Forelimb muscle (tissue), 1 donor: Measurements from ENCODE around the gene RAB26. TPM values are rescaled to one million over a fixed set of nuclear protein-coding genes. Genes with fewer than 3 reads are reported as not detected.

Source experiments
- DNase-seq: peaks from one replicate; pipeline ENCODE4 v3.0.0-alpha.2; 2013; ENCODE audit warnings: low read depth
- polyA plus RNA-seq: library from polyadenylated mRNA; unstranded; fragments of 120-200 nt; gene quantifications from one replicate; pipeline ENCODE4 v1.2.1, GENCODE V29; 2013; ENCODE audit not compliant: insufficient read length

RAB26 gene
- polyA plus RNA-seq, 1 donor = 1.0 TPM

- DNase-seq = no peak
Observed at GRCh38 chr16:2142942-2143877, 5.2 kb upstream of the RAB26 start.

- DNase-seq = no peak
Observed at GRCh38 chr16:2143878-2144485, 4.4 kb upstream of the RAB26 start.

DNA sequence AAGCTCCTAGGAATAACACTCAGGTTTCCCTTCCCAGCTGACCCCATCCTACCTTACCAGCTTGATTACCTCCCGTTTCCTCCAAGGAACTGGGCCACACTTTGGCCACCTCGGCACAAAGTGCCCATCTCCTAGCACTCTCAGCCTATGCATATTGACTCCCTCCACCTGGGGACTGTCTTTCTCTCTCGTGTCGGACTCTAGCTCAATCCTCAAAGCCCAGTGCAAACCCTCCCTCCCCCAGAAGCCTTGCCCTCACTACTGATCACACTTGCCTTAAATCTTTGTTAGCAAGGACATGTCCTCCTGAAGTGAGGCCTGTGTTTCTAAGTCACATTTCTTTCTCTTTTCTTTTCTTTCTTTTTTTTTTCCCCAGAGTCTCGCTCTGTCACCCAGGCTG is 2.6 kb upstream of the RAB26 start:
- DNase-seq = no peak

GRCh38 chr16:2147378-2147777 is 1.0 kb upstream of the RAB26 start:
- DNase-seq = no peak

DNA sequence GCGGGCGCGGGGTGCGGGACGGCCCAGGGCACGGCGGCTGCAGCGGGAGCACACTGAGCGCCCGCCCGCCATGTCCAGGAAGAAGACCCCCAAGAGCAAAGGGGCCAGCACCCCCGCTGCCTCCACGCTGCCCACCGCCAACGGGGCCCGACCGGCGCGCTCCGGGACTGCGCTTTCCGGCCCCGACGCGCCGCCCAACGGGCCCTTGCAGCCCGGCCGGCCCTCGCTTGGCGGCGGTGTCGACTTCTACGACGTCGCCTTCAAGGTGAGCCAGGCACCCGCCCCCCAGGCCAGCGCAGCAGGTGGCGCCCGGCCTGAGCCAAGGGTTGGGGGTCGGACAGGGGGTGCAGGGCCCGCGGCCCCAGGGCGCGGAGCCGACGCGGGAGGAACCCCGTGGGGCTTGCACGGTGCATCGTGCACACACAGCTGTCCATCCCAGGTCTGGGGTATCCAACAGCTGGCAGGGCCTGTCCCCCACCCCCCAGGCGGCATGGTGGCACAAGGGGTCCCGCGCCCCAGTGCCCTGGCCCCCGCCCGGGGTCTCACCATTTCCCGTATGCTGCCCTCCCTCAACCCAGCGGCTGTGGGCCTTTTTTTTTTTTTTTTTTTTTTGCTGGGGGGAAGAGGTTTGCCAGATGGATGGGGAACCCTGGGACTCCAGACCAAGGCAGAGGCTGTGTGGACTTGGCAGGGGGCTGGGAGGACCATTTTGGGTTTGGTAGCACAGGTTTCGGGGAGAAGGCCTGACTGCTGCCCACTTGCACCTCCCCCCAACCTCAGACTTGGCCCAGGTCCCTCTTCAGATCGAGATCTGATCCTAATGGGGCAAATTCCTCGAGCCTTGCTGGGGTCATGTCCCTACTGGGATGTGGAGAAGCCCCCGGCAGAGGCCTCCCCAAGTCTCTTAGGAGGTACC is 547 bp downstream of the RAB26 start:
- no peak for DNase-seq

DNA sequence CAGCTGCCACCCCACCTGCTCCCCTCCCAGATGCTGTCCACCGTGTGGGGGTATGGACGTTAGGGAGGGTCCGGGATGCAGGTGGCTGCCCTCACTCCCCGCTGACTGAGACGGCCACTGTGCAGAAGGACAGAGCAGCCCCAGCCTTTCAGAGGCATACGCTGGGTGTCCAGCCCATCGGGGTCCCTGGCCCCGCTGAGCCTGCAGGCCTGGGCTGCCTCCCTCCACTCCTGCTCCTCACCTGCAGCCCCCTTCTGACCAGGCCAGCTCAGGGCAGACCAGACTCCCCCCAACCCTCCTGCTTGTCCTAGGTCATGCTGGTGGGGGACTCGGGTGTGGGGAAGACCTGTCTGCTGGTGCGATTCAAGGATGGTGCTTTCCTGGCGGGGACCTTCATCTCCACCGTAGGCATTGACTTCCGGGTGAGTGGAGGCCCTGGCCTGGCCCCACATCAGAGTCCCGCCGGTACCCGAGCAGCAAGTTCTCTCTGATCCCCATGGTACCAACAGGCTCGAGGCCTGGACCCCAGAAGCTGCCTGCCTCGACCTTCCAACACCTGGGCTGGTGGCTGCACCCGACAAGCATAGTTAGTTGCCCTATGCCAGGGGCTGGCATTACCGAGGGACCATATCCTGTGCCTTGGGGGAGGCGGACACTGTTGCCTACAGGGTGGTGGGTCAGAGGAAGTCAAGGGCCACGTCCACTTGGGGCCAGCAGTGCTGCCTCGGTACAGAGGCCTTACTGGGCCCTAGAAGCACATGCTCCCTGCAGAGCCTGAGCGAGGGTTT is 1.4 kb downstream of the RAB26 start:
- DNase-seq = no peak

DNA sequence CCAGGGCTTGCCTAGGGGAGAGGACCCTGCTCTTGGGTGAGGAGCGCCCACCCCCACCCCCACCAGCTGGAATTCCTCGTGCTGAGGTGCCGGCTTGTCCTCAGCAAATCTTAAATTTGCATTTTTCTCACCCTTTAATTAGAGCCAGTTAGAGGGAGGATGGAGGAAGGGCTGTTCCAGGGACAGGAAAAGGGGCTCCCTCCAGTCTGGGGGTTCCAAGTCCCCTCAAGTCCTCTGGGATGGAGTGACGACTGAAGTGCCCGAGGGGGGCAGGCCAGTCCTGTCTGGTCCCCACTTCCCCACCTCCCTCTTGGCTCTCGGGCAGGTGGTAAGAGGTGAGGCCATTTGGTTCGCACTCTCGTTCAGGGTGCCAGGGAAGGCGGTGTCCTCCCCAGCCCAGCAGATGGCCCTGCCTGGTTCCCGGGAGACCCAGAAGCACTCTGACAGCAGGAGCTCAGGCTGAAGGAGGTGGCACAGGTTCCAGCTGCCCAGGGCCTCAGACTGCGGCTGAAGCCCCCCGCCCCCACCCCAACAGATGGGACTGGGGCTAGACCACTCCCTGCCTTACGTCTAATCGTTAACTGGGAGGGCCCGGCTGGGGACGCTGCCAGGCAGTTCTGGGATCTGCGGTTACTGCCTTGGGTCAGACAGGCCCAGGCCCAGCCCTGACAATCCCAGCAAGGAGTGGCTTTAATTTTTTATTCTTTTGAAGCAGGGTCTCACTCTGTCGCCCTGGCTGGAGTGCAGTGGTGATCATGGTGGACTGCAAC is 2.2 kb downstream of the RAB26 start:
- DNase-seq = no peak

- DNase-seq = no peak
Observed at GRCh38 chr16:2151188-2152091, 3.0 kb downstream of the RAB26 start.

DNA sequence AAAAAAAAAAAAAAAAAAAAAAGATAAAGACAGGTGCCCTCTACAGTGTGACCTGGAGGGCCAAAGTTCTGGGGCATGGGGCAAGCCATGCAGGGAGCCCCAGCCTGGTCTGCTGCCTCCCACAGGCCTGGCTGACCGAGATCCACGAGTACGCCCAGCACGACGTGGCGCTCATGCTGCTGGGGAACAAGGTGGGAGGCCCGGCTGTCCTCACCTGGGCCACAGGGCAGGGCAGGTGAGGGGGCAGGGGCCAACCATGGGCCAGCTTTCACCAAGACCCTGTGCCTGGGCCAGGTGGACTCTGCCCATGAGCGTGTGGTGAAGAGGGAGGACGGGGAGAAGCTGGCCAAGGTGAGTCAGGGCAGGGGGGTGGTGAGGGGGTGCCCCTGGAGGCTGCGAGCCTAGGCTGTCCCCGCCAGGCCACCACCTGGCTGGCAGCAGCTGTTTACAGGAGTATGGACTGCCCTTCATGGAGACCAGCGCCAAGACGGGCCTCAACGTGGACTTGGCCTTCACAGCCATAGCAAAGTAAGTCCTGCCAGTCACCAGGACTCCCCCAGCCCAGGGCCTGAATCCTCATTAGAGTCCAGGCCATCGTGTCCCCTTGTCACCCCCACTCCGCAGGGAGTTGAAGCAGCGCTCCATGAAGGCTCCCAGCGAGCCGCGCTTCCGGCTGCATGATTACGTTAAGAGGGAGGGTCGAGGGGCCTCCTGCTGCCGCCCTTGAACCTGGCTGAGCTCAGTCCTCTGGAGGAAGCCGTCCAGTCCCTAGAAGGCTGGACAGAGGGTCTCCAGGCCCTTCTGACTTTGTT is 4.5 kb downstream of the RAB26 start:
- DNase-seq = no peak

DNA sequence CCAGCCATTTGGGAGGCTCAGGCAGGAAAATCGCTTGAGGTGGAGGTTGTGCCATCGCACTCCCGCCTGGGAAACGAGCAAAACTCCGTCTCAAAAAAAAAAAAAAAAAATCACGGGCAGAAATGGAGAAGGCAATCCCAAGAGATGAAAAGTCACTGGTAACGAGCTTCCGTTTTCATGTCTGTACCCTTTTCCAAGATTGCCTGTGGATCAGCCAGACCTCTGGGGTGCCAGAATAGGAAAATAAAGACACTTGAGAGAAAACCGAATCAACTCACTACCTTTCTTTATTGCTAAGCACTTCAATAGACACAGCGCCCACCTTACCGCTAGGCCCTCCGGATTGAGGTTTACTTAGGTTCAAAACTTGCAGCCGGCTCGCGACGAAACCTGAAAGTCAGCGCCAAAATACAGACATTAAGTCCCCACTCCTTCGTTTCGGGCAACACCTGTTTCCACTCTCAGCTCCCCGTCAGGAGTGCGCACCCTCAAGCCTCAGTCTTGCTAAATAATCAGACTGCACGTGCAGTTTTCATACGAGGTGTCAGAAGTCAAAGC is 6.2 kb downstream of the RAB26 start:
- no peak for DNase-seq

GRCh38 chr16:2155091-2155950 is 6.9 kb downstream of the RAB26 start, which contains the start of gene TRAF7:
Gene TRAF7 (plus strand): TSS chr16:2155782. CDS start chr16:2163921, 8,139 bp downstream.
- peak; percentile 100 for DNase-seq

DNA sequence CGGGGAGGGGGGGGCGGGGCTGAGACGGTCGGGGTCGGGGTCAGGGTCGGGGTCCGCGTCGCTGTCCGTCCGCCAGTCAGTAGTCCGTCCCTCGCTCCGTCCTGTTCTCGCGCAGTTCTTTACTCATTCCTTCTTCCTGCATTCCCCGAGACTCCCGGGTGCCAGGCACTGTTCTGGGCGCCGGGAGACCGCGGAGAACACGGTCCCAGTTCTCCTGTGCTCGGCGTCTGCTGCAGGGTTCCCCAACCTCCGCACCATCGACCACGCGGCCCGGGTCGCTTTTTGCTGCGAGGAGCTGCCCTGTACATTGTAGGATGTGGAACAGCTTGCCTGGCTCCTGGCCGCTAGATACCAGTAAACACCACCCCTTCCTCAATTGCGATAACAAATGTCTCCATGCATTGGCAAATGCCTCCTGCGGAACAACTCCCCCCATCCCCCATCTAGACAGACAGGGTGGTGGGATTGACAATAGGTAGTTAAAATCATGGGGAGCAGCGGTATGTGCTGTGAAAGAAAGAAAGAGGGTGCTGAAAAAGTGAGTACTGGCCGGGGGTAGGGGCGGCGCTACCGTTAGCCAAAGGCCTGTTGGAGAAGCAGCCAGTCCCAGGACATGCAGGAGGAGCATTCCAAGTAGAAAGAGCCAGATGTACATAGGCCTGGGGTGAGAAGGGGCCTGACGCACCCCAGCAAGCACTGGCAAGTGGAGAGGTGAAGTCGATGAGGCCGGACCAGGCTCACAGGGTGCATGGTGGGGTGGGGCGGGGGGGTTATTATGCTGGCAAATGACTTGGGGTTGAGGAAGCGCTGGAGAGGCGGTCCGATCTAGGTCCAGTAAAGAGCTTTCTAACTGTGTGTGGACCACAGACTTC is 7.8 kb downstream of the RAB26 start:
- DNase-seq = no peak

- DNase-seq = no peak
Observed at GRCh38 chr16:2156849-2157224, 8.4 kb downstream of the RAB26 start.

DNA sequence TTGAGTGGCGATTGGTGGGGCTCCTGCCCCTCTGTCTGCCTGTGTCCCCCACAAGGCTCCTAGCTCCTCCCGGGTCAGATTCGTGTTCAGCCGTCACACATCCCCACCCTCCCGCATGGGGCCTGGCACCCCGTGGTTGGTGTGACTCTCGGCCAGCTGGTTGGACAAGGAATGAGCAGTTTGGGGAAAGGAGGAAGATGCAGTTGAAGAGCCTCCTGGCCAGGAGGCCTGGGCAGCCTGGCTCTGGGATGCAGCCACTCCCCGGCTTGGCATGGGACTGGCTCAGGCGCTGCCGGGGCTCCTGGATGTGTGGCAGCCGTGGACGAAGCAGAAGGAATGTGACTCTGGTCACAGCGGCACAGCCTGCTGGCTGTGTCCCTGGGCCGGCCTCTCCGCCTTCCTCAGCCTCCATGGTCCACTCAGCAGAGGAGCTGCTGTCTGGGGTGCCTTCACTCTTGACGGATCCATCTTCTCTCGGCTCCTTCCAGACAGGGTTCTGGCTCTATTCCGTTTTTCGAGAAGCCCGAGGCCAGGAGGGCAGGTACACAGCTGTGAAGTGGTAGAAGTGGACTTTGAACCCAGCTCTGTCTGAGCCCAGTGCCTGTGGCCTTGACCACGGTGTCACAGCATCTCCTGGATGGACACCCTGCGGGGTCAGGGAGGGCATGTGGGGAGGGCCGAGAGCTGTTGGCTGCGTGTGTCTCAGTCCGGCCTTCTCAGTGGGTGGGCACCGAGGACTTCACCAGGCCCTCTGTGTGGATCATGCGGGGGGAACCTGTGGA is 9.2 kb downstream of the RAB26 start:
- no peak for DNase-seq

- DNase-seq = no peak
Observed at GRCh38 chr16:2158262-2158638, 9.8 kb downstream of the RAB26 start.
